ENCODE results near the gene ASNSD1. TPM values are rescaled to one million over a fixed set of nuclear protein-coding genes. Genes with fewer than 3 reads are reported as not detected.
"Not testable (repeated sequence)": the region's sequence is repeated elsewhere in the genome, so short reads cannot be mapped to it uniquely, and the experiment has no call there.

The ASNSD1 gene
- total RNA-seq, 1 donor from 2014 or later: 52.0 TPM

GRCh38 chr2:189679226-189679625 lies 18.0 kb downstream of the ASNSD1 start:
- H3K27ac Mint-ChIP-seq: no peak overlapping the region
- peaks cover 23% of the 10 kb centered on the region for H3K4me1 Mint-ChIP-seq (ENCODE audit: low read depth)
- peaks cover 21% of the 10 kb centered on the region for H3K9me3 Mint-ChIP-seq
- intact Hi-C loops (cut with micrococcal nuclease): loop anchor here (10.0 kb wide), 1 partner anchor 856 kb away; the partner anchor contains the start of gene NEMP2
- no peak overlapping the region for H3K4me3 Mint-ChIP-seq (ENCODE audit: low read depth)
- H3K27me3 Mint-ChIP-seq (ENCODE audit: low read depth): no peaks in the 10 kb centered on the region
- peaks cover 53% of the 10 kb centered on the region for H3K36me3 Mint-ChIP-seq (ENCODE audit: low read depth)
- no peak for DNase-seq (ENCODE audit: low spot score)

GRCh38 chr2:189681203-189681602 lies 19.9 kb downstream of the ASNSD1 start:
- DNase-seq (ENCODE audit: low spot score): no peak
- Mint-ChIP-seq H3K9me3 (peaks cover 21% of the 10 kb centered on the region), H3K4me1 (ENCODE audit: low read depth) (peaks cover 20% of the 10 kb centered on the region), H3K27ac (no peak overlapping the region), H3K27me3 (ENCODE audit: low read depth) (no peaks in the 10 kb centered on the region), H3K4me3 (ENCODE audit: low read depth) (no peak overlapping the region), H3K36me3 (ENCODE audit: low read depth) (peaks cover 41% of the 10 kb centered on the region)
- intact Hi-C loops (cut with micrococcal nuclease): no loop called here

- no peak overlapping the region for H3K4me3 Mint-ChIP-seq (ENCODE audit: low read depth)
- intact Hi-C loops (cut with micrococcal nuclease): loop anchor here (2.0 kb wide), 1 partner anchor 17 kb away; no protein-coding TSS in a partner anchor
- peaks cover 38% of the 10 kb centered on the region for H3K36me3 Mint-ChIP-seq (ENCODE audit: low read depth)
- no peak for DNase-seq (ENCODE audit: low spot score)
- peaks cover 20% of the 10 kb centered on the region for H3K4me1 Mint-ChIP-seq (ENCODE audit: low read depth)
- H3K27me3 Mint-ChIP-seq (ENCODE audit: low read depth): no peaks in the 10 kb centered on the region
- H3K27ac Mint-ChIP-seq: no peak overlapping the region
- H3K9me3 Mint-ChIP-seq: peaks cover 21% of the 10 kb centered on the region
Measured at GRCh38 chr2:189681903-189682302, 20.6 kb downstream of the ASNSD1 start.

- Mint-ChIP-seq H3K4me3 (ENCODE audit: low read depth) (no peak overlapping the region), H3K27me3 (ENCODE audit: low read depth) (no peaks in the 10 kb centered on the region), H3K27ac (no peak overlapping the region), H3K36me3 (ENCODE audit: low read depth) (peaks cover 26% of the 10 kb centered on the region), H3K9me3 (peaks cover 10% of the 10 kb centered on the region), H3K4me1 (ENCODE audit: low read depth) (peaks cover 20% of the 10 kb centered on the region)
- DNase-seq (ENCODE audit: low spot score): no peak
- intact Hi-C loops (cut with micrococcal nuclease): loop anchor here (2.0 kb wide), 1 partner anchor 15 kb away; no protein-coding TSS in a partner anchor
Measured at GRCh38 chr2:189683348-189683747, 22.1 kb downstream of the ASNSD1 start.

GRCh38 chr2:189684811-189685210 lies 23.6 kb downstream of the ASNSD1 start:
- H3K4me1 Mint-ChIP-seq (ENCODE audit: low read depth): peaks cover 17% of the 10 kb centered on the region
- H3K9me3 Mint-ChIP-seq: no peaks in the 10 kb centered on the region
- peaks cover 16% of the 10 kb centered on the region for H3K36me3 Mint-ChIP-seq (ENCODE audit: low read depth)
- intact Hi-C loops (cut with micrococcal nuclease): no loop called here
- DNase-seq (ENCODE audit: low spot score): no peak
- no peaks in the 10 kb centered on the region for H3K27me3 Mint-ChIP-seq (ENCODE audit: low read depth)
- H3K27ac Mint-ChIP-seq: no peak overlapping the region
- H3K4me3 Mint-ChIP-seq (ENCODE audit: low read depth): no peak overlapping the region

DNA sequence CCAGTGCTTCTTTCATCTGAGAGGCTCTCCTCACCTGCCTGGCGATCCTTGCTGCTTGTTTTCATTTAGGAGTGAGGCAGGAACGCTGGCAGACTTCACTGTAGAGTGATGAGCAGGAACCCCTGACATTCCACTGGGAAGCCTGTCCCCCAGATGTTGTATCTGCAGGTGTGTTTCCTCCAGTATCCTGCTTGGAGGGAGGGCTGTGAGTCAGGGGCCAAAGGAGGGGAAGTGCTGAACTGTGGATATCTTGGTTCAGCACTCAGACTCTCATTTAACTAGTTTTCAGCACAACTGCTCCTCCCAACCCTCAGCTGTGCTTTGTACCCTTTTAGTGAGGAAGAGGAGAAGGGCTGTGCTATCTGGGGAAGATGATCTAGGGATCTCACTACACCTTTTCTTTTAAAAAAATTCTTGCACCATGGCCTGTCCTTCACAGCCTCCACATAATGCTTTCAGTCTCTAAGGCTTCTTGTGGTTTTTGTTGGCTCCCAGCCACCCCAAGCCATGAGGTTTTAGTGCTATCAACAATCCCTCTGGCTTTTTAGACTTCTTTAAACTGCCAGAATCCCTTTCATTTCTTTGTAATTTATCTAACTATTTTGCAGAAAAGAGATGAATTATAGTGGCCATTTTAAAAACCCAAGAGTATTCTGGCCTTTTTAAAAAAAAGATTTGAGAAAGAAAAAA lies 24.4 kb downstream of the ASNSD1 start:
- Mint-ChIP-seq H3K4me3 (ENCODE audit: low read depth) (no peak overlapping the region), H3K27ac (no peak overlapping the region), H3K9me3 (no peaks in the 10 kb centered on the region), H3K27me3 (ENCODE audit: low read depth) (no peaks in the 10 kb centered on the region), H3K4me1 (ENCODE audit: low read depth) (peaks cover 11% of the 10 kb centered on the region), H3K36me3 (ENCODE audit: low read depth) (peaks cover 11% of the 10 kb centered on the region)
- intact Hi-C loops (cut with micrococcal nuclease): no loop called here
- no peak for DNase-seq (ENCODE audit: low spot score)

DNA sequence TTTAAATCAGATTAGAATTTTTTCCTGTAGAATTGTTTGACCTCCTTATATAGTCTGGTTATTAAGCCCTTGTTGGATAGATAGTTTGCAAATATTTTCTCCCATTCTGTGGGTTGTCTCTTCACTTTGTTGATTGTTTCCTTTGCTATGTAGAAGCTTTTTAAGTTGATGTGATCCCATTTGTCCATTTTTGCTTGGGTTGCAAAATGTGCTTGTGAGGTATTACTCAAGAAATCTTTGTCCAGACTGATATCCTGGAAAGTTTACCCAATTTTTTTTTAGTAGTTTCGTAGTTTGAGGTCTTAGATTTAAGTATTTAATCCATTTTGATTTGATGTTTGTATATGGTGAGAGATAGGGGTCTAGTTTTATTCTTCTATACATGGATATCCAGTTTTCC lies 26.5 kb downstream of the ASNSD1 start:
- H3K27ac Mint-ChIP-seq; H3K4me1 Mint-ChIP-seq (ENCODE audit: low read depth); intact Hi-C loops (cut with micrococcal nuclease); H3K4me3 Mint-ChIP-seq (ENCODE audit: low read depth); DNase-seq (ENCODE audit: low spot score); H3K36me3 Mint-ChIP-seq (ENCODE audit: low read depth); H3K9me3 Mint-ChIP-seq; H3K27me3 Mint-ChIP-seq (ENCODE audit: low read depth): not testable (repeated sequence)

DNA sequence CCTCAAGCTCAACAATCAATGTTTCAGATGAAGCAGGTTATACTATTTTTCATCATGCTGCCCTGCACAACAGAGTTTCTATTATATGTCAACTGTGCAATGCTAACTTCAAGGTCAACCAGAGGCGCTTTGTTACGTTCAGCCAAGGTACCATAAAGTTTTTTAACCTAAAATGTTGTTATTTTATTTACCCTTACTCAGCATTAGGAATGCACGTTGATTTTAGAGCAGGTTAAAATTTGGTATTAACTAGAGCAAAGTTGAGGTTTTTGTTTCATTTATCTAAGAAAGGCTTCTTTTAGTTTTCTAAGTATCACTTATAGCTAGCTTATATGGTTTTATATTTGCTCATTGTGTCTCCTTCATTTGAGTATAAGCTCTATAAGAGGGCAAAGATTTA lies 35.0 kb downstream of the ASNSD1 start:
- peaks cover 3% of the 10 kb centered on the region for H3K4me1 Mint-ChIP-seq (ENCODE audit: low read depth)
- DNase-seq (ENCODE audit: low spot score): no peak
- no peaks in the 10 kb centered on the region for H3K9me3 Mint-ChIP-seq
- intact Hi-C loops (cut with micrococcal nuclease): no loop called here
- no peak overlapping the region for H3K4me3 Mint-ChIP-seq (ENCODE audit: low read depth)
- peaks cover 8% of the 10 kb centered on the region for H3K36me3 Mint-ChIP-seq (ENCODE audit: low read depth)
- no peak overlapping the region for H3K27ac Mint-ChIP-seq
- H3K27me3 Mint-ChIP-seq (ENCODE audit: low read depth): no peaks in the 10 kb centered on the region

GRCh38 chr2:189698020-189698887 lies 37.0 kb downstream of the ASNSD1 start:
- Mint-ChIP-seq H3K9me3 (no peaks in the 10 kb centered on the region), H3K27me3 (ENCODE audit: low read depth) (no peaks in the 10 kb centered on the region), H3K4me1 (ENCODE audit: low read depth) (peaks cover 3% of the 10 kb centered on the region), H3K4me3 (ENCODE audit: low read depth) (no peak overlapping the region), H3K36me3 (ENCODE audit: low read depth) (peaks cover 3% of the 10 kb centered on the region), H3K27ac (no peak overlapping the region)
- intact Hi-C loops (cut with micrococcal nuclease): loop anchor here (1.0 to 2.0 kb wide), 3 partner anchors 15 to 37 kb away; partner anchors contain the start of genes ANKAR and ASNSD1
- no peak for DNase-seq (ENCODE audit: low spot score)

DNA sequence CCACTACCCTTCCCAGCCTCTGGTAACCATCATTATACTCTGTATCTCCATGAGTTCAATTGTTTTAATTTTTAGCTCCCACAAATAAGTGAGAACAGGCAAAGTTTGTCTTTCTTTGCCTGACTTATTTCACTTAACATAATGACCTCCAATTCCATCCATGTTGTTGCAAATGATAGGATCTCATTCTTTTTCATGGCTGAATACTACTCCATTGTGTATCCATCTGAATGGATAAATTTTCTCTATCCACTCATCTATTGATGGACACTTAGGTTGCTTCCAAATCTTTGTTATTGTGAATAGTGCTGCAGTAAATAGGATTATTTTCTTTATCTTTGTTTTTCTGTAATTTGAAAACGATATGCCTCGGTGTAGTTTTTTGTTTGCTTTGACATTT lies 39.4 kb downstream of the ASNSD1 start:
- H3K27ac Mint-ChIP-seq: no peak overlapping the region
- no peak overlapping the region for H3K4me3 Mint-ChIP-seq (ENCODE audit: low read depth)
- no peak for DNase-seq (ENCODE audit: low spot score)
- peaks cover 3% of the 10 kb centered on the region for H3K4me1 Mint-ChIP-seq (ENCODE audit: low read depth)
- intact Hi-C loops (cut with micrococcal nuclease): no loop called here
- no peaks in the 10 kb centered on the region for H3K27me3 Mint-ChIP-seq (ENCODE audit: low read depth)
- H3K9me3 Mint-ChIP-seq: no peaks in the 10 kb centered on the region
- H3K36me3 Mint-ChIP-seq (ENCODE audit: low read depth): no peaks in the 10 kb centered on the region

DNA sequence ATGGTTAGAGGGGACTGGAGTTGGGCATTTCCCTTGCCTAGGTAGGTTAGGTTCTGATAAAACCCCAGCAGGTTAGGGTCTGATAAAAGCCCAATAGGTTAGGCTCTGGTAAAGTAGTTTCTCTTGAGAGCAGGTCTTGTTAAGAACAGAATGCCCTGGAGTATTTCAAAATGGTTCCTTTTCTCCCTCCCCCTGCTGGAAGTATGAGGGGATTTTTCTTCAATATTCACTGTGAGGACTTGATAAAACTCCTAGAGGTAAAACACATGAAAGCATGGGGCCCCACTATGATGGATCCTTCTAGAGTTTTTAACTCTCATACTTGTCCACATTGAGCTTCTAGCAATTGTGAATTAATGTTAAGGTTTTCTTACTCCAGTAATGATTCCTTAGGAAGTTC lies 40.8 kb downstream of the ASNSD1 start:
- intact Hi-C loops (cut with micrococcal nuclease): no loop called here
- Mint-ChIP-seq H3K9me3 (no peaks in the 10 kb centered on the region), H3K4me3 (ENCODE audit: low read depth) (no peak overlapping the region), H3K27ac (no peak overlapping the region), H3K27me3 (ENCODE audit: low read depth) (no peaks in the 10 kb centered on the region), H3K4me1 (ENCODE audit: low read depth) (peaks cover 3% of the 10 kb centered on the region), H3K36me3 (ENCODE audit: low read depth) (no peaks in the 10 kb centered on the region)
- DNase-seq (ENCODE audit: low spot score): no peak

DNA sequence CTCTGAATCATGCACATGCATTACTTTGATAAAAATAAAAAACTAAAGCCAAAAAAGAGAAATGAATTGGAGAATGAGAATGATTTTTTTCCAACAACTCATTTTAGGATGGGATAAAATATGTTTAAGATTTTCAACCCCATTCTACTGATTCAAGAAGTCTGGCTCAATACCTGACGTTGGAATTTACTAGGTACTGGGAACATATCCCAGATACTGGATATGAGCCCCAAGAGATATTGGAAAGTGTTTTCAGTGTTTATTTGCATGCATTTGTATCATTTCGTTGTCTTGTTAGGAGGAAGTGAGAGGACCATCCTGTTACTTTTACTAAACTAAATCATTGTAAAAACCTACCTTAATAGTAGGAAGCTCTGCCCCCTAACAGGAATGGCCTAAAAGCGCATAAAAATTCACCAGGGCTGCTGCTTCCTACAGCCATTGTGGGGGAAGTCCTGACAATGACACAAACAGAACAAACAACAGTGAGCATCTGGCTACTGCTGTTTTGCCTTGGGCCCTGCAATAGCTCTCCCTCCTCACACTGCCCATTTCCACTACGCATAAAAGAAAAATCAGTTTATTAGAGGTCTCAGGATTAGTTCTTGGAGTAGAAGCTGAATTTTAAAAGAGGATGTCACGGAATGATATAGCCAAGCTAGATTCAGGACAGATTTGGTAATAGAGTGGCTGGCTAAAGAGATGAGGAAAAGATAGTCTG lies 48.4 kb downstream of the ASNSD1 start:
- Mint-ChIP-seq H3K36me3 (ENCODE audit: low read depth) (peaks cover 3% of the 10 kb centered on the region), H3K9me3 (peaks cover 17% of the 10 kb centered on the region), H3K27ac (no peak overlapping the region), H3K4me3 (ENCODE audit: low read depth) (no peak overlapping the region), H3K4me1 (ENCODE audit: low read depth) (no peaks in the 10 kb centered on the region), H3K27me3 (ENCODE audit: low read depth) (no peaks in the 10 kb centered on the region)
- no peak for DNase-seq (ENCODE audit: low spot score)
- intact Hi-C loops (cut with micrococcal nuclease): no loop called here

All from activated T-helper 2 cell treated with anti-CD3 and anti-CD28 coated beads, Interferon-gamma antibody, Interleukin-2, Interleukin-4, amounts not matched to agents 10 μg/mL and 5 μg/mL and 100 μg/mL, durations not matched to agents 14 hours and 24 hours and 36 hours (primary cell).